ENCODE measurements around the gene SNAPIN.

DNA sequence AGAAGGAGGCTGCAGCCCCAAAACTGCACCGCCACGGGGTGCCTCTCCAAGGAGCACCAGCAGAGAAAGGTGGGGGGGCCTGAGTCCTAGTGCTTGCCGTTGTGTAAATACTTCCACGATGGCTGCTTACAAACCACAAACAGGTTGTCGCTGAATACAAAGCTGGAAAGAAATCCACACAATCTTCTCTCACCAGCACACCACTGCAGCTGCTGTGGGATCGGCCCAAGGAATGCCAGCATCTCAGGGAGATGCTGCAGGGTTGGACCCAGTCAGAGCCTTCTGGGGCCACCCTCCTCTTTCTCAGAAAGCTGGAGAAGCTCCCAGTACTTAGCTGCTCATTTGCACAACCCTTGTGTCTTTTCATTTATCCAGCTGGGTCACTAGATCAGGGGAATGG is 39.3 kb upstream of the SNAPIN start:
- TF ChIP-seq, protein P1, sequence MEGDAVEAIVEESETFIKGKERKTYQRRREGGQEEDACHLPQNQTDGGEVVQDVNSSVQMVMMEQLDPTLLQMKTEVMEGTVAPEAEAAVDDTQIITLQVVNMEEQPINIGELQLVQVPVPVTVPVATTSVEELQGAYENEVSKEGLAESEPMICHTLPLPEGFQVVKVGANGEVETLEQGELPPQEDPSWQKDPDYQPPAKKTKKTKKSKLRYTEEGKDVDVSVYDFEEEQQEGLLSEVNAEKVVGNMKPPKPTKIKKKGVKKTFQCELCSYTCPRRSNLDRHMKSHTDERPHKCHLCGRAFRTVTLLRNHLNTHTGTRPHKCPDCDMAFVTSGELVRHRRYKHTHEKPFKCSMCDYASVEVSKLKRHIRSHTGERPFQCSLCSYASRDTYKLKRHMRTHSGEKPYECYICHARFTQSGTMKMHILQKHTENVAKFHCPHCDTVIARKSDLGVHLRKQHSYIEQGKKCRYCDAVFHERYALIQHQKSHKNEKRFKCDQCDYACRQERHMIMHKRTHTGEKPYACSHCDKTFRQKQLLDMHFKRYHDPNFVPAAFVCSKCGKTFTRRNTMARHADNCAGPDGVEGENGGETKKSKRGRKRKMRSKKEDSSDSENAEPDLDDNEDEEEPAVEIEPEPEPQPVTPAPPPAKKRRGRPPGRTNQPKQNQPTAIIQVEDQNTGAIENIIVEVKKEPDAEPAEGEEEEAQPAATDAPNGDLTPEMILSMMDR (IDR thresholded peaks at IDR 0.05): no peak
- TF ChIP-seq POLR2A (IDR thresholded peaks at IDR 0.05) (no peak), POLR2AphosphoS5 (IDR thresholded peaks at IDR 0.05) (no peak)
